Skin of body (tissue), 2 donors: ENCODE measurements around the gene SERPINB5. TPM values are rescaled to one million over a fixed set of nuclear protein-coding genes. Genes with fewer than 3 reads are reported as not detected.

ENCODE experiments used
- DNase-seq: peaks from one replicate; lab custom pipeline; 2025; lab: John Stamatoyannopoulos, UW
- total RNA-seq: library from RNA; depleted of rRNA; stranded (reverse); fragments of >200 nt; gene quantifications from one replicate; pipeline ENCODE4 v1.2.3, GENCODE V29; 2014

The SERPINB5 gene
- total RNA-seq, 1 donor from 2014 or later = 130 TPM

- DNase-seq = no peak
These were observed 43.4 kb downstream of the SERPINB5 start for GRCh38 chr18:63520053-63520685.

GRCh38 chr18:63523660-63524059 is 46.9 kb downstream of the SERPINB5 start:
- DNase-seq = no peak

- no peak for DNase-seq
These were observed 50.5 kb downstream of the SERPINB5 start for GRCh38 chr18:63527251-63527650.

- no peak for DNase-seq
These were observed 52.2 kb downstream of the SERPINB5 start for GRCh38 chr18:63528863-63529492.

- no peak for DNase-seq
These were observed 55.7 kb downstream of the SERPINB5 start for GRCh38 chr18:63532471-63532870.

GRCh38 chr18:63534615-63535014 is 57.9 kb downstream of the SERPINB5 start:
- DNase-seq = no peak

- DNase-seq = no peak
These were observed 63.2 kb downstream of the SERPINB5 start for GRCh38 chr18:63539904-63540510.

- DNase-seq = no peak
These were observed 65.3 kb downstream of the SERPINB5 start, which contains the start of gene SERPINB12 for GRCh38 chr18:63542069-63542468. Gene SERPINB12 (plus strand): TSS chr18:63542369. CDS start chr18:63556160, 13,791 bp downstream.

- DNase-seq = no peak
These were observed 67.3 kb downstream of the SERPINB5 start for GRCh38 chr18:63544017-63544416.

- DNase-seq = no peak
These were observed 68.2 kb downstream of the SERPINB5 start for GRCh38 chr18:63545000-63545399.

GRCh38 chr18:63550068-63550467 is 73.3 kb downstream of the SERPINB5 start:
- DNase-seq = no peak

GRCh38 chr18:63551769-63552168 is 75.0 kb downstream of the SERPINB5 start:
- DNase-seq = no peak

GRCh38 chr18:63552581-63552980 is 75.8 kb downstream of the SERPINB5 start:
- no peak for DNase-seq

GRCh38 chr18:63553081-63553480 is 76.3 kb downstream of the SERPINB5 start:
- DNase-seq = peak; percentile 37

Other genes starting within 250 kb of the SERPINB5 start
- gene BCL2, start 157.2 kb upstream of the SERPINB5 start, total RNA-seq = 32.2 TPM
- 36.8 TPM for gene KDSR, start 109.8 kb upstream of the SERPINB5 start, total RNA-seq
- gene VPS4B, start 54.5 kb upstream of the SERPINB5 start, total RNA-seq = 46.6 TPM
- gene SERPINB12, start 65.4 kb downstream of the SERPINB5 start, total RNA-seq = 64.6 TPM
- gene SERPINB13, start 110.4 kb downstream of the SERPINB5 start, total RNA-seq = 21.2 TPM
- gene SERPINB4, start 167.3 kb downstream of the SERPINB5 start, total RNA-seq = 29.1 TPM
- gene SERPINB3, start 184.9 kb downstream of the SERPINB5 start, total RNA-seq = 49.5 TPM
- gene SERPINB11, start 226.0 kb downstream of the SERPINB5 start, total RNA-seq = not detected